AG09319 (cell line): ENCODE data around the gene PET100.

Source experiments
- DNase-seq: peaks from one replicate; pipeline ENCODE4 v3.0.0-alpha.2; 2010; ENCODE audit warnings: low read depth; ENCODE audit errors: extremely low read depth
- TF ChIP-seq, protein P1 (sequence below): IDR thresholded peaks from 2 replicates; pipeline ENCODE4 v1.5.1; 2011; ENCODE audit warnings: low read depth, mild to moderate bottlenecking, inconsistent platforms, low read length, moderate library complexity

PET100 gene

DNA sequence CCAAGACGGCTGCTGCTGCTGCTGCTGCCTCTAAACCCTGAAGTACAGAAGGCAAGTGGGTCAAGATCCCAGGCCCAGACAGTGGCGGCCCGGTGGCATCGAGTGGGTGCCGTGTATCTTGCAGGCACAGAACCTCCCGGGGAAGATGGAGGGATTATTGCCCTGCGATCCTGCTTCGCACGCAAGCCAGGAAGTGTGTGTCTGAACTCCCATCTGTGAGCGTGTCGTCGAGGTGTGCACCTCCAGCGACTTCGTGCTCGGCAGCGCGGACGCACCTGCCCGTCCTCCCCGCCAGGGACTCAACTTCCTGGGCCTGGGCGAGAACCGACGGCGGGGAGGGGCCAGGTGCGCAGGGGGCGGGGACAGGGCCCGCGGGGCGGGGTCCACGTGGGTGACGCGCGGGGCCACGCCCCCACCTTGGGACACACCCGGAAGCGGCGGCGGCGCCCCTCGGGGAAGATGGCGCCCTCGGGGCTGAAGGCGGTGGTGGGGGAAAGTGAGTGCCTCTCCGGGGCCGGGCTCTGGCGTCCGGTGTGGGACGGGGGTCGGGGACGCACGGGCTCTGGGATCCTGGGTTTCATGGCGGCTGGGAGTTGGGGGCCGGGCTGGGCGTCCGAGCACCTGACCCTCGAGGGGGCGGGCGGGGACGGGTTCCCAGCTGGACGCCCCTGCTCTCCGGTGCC, 7.2 kb downstream of the PET100 start, which contains the start of gene STXBP2:
TSS of gene STXBP2 (plus strand) at position 420 of the 683 bp plus-strand sequence. CDS start at position 460, 40 bp downstream.
- DNase-seq: no peak
- TF ChIP-seq, protein P1, sequence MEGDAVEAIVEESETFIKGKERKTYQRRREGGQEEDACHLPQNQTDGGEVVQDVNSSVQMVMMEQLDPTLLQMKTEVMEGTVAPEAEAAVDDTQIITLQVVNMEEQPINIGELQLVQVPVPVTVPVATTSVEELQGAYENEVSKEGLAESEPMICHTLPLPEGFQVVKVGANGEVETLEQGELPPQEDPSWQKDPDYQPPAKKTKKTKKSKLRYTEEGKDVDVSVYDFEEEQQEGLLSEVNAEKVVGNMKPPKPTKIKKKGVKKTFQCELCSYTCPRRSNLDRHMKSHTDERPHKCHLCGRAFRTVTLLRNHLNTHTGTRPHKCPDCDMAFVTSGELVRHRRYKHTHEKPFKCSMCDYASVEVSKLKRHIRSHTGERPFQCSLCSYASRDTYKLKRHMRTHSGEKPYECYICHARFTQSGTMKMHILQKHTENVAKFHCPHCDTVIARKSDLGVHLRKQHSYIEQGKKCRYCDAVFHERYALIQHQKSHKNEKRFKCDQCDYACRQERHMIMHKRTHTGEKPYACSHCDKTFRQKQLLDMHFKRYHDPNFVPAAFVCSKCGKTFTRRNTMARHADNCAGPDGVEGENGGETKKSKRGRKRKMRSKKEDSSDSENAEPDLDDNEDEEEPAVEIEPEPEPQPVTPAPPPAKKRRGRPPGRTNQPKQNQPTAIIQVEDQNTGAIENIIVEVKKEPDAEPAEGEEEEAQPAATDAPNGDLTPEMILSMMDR: no peak

DNA sequence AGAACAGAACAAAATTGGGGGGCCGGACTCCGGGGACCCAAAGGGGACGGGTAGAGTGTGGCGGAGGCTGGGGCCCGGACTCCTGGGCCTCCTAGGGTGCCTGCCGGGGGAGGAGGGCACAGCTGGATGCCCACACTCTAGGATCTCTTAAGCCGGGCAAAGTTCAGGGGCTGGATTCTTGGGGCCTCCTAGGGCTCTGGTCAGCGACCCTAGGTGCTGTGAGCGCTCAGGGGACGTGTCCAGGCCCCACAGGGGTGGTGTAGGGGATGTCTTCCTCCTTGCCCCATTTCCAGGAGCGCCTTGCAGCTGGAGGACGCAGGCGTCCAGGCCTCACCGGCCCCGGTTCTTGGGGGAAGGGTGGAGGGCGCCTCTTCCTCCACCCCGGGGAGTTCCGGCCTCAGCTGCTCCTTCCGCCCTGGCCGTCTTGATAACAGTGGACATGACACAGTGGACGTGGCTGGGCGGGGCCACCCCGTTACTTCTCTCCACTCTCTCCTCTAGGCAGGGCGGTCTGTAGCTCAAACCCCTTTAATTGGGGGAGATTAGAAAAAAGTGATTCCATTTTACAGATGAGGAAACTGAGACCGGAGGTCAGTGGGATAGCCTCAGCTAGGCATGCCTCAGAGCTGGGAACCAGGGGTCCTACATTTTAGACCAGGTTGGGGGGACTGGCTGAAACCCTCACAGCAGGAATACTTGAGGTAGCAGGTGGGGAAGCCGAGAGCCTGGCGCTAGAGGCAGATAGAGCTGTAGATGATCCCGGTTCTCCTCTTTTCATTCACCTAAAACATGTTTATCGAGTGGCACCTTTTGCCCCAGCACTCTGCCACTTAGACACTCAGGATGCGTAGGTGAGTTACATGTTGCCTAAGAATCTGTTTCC, 8.0 kb downstream of the PET100 start:
- TF ChIP-seq, protein P1: no peak
- no peak for DNase-seq

DNA sequence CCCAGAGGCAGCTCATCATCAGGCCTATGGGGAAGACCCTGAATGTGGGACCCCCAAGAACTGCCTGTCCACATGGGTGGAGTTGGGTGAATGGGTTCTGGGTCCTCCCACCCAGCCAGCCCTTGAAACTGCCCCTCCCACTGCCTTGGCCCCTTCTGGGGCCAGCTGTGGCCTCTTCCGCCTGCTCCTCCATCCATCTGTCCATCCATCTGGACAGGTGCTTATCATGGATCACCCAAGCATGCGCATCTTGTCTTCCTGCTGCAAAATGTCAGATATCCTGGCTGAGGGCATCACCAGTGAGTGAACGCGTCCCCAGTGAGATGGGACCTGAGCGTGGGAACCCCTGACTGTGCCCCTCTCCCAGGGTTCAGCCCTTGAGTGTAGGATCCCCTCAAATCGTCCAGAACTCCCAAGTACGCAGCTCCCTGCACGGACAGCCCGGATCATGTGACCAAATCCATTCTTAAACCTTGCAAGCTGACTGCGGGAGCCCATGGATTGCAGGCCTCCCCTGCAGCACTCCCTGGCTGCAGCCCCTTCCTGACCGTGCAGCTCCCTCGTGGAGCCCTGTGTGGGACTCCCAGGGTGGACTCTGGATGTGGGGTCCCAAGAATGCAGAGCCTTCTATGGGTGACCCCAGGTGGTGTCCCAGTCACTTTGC, 9.3 kb downstream of the PET100 start:
- TF ChIP-seq, protein P1: no peak
- no peak for DNase-seq

DNA sequence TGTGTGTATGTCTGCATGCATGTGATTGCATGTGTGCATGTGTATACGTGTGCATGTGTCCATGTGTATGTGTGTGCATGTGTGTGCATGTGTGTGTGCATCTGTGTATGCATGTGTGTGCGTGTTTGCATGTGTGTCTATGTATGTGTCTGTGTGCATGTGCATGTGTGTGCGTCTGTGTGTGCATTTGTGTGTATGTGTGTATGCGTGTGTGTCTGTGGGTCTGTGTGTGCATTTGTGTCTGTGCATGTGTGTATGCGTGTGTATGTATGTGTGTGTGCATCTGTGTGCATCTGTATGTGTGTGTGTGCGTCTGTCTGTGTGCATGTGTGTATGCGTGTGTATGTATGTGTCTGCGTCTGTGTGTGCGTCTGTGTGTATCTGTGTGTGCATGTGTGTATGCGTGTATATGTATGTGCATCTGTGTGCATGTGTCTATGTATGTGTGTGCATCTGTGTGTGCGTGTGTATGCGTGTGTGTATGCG, 10.3 kb downstream of the PET100 start:
- TF ChIP-seq, protein P1: no peak

DNA sequence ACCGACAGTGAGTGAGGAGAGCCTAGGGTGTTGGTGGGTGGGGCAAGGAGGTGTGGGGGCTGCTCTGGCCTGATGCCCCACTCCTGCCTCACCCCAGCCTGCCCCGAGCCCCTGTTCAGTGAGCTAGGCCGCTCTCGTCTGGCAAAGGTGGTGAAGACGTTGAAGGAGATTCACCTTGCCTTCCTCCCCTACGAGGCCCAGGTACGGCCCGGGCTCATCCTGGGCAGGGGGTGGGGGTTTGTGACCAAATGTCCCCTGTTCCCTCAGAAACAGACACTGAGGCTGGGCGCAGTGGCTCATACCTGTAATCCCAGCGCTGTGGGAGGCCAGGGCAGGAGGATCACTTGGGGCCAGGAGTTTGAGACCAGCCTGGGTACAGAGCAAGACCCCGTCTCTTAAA, 11.2 kb downstream of the PET100 start:
- TF ChIP-seq, protein P1: no peak
- no peak for DNase-seq

More for the DNA sequence above, 10.3 kb downstream of the PET100 start:
- no peak for DNase-seq

DNA sequence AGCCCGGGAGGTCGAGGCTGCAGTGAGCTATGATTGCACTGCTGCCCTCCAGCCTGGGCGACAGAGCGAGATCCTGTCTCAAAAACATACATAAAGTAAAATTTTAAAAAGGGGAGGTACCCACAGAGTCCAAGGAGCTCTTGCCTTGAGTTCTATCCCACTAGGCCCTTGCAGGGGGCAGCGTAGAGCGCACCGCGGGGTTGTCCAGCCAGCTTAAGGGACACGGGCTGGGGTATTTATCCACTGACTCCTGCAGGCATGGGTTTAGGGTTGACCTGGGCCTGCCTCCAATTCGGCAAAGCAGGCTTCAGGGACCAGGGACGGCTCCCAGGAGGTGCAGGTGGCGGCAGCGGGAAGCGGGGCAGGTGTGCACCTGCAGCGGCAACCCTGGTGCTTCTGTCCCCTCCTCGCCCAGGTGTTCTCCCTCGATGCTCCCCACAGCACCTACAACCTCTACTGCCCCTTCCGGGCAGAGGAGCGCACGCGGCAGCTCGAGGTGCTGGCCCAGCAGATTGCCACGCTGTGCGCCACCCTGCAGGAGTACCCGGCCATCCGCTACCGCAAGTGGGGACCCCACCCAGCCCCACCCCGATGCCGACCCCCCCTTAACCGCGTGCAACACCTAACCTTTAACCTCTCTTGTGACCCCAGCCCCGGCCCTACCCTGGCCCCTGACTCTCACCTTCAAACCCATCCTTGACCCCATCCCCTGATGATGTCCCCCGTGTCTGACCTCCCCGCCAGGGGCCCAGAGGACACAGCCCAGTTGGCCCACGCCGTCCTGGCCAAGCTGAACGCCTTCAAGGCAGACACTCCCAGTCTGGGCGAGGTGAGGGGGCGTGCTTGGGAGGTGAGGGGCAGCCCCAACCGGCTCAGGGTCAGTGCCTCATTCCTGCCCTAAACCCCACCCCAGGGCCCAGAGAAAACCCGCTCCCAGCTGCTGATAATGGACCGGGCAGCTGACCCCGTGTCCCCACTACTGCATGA, 12.0 kb downstream of the PET100 start:
- no peak for DNase-seq
- TF ChIP-seq, protein P1: no peak
